H1 (cell line): ENCODE data around the gene ANKRD66. TPM values are rescaled to one million over a fixed set of nuclear protein-coding genes. Genes with fewer than 3 reads are reported as not detected.

Experiments
- CTCF ChIA-PET: fragments of 300-600 bp; sonication (Branson Sonifier 250); formaldehyde crosslinking; loops from one replicate; lab custom pipeline; 2021; ENCODE audit not compliant: partially characterized antibody; lab: Charles Lee
- POLR2A ChIA-PET: fragments of 300-600 bp; sonication (Branson Sonifier 250); formaldehyde crosslinking; loops from one replicate; lab custom pipeline; 2021; ENCODE audit warnings: inconsistent platforms; ENCODE audit not compliant: partially characterized antibody; lab: Charles Lee
- DNase-seq, 2 experiments: peaks; one replicate each; pipeline versions ENCODE4 v3.0.0 to v3.0.0-alpha.2; 2010 to 2022; ENCODE audit warnings: low spot score in 2 of 2, low read depth in 1 of 2, mixed read lengths in 1 of 2
- FAIRE-seq: peaks from 2 replicates; lab custom pipeline; 2011; peaks lifted over from hg19 to GRCh38; lab: Jason Lieb, UNC
- H2AFZ ChIP-seq: 2 replicates; pipeline ENCODE4 v1.8.1; 2012; ENCODE audit warnings: low read length, inconsistent platforms
- H2AK5ac ChIP-seq: 2 replicates; pipeline ENCODE4 v1.6.1; 2013; ENCODE audit warnings: low read depth, low read length
- H2BK120ac ChIP-seq: replicated peaks from 2 replicates; pipeline ENCODE3; 2013; ENCODE audit warnings: low read depth, low read length, inconsistent platforms
- H2BK12ac ChIP-seq: 2 replicates; pipeline ENCODE4 v1.6.1; 2013; ENCODE audit warnings: low read depth, low read length
- H2BK15ac ChIP-seq: 2 replicates; pipeline ENCODE4 v1.6.1; 2013; ENCODE audit warnings: low read length
- H2BK20ac ChIP-seq: 2 replicates; pipeline ENCODE4 v1.6.1; 2013; ENCODE audit warnings: low read length
- H2BK5ac ChIP-seq: 2 replicates; pipeline ENCODE4 v1.6.1; 2013; ENCODE audit warnings: low read depth, low read length
- H3K14ac ChIP-seq: 2 replicates; pipeline ENCODE4 v1.6.1; 2013; ENCODE audit warnings: inconsistent platforms; ENCODE audit not compliant: insufficient read length
- H3K18ac ChIP-seq: 2 replicates; pipeline ENCODE4 v1.6.1; 2013; ENCODE audit warnings: low read length; ENCODE audit errors: extremely low read depth
- H3K23ac ChIP-seq: 2 replicates; pipeline ENCODE4 v1.6.1; 2013; ENCODE audit warnings: inconsistent platforms; ENCODE audit not compliant: insufficient read length
- H3K23me2 ChIP-seq: 2 replicates; pipeline ENCODE4 v1.6.1; 2013; ENCODE audit warnings: low read depth, low read length
- H3K27ac ChIP-seq: 2 replicates; pipeline ENCODE4 v1.6.1; 2011; ENCODE audit warnings: low read depth, low read length, inconsistent platforms
- H3K27me3 ChIP-seq, 4 experiments: replicated peaks in 1 of 4; 1 replicate in 1 of 4; 2 replicates in 3 of 4; pipeline versions ENCODE4 v1.6.1 to v1.8.1; 2011 to 2013; ENCODE audit warnings: low read length in 3 of 4, mild to moderate bottlenecking in 3 of 4, inconsistent platforms in 2 of 4, mixed read lengths in 2 of 4, moderate library complexity in 1 of 4; ENCODE audit not compliant: control insufficient read depth in 3 of 4, insufficient read depth in 3 of 4; ENCODE audit errors: extremely low read depth in 1 of 4
- H3K36me3 ChIP-seq, 4 experiments: 2 replicates each; pipeline versions ENCODE4 v1.6.1 to v1.8.1; 2011 to 2013; ENCODE audit warnings: mild to moderate bottlenecking in 4 of 4, low read length in 3 of 4, moderate library complexity in 2 of 4, control low read depth in 1 of 4, inconsistent platforms in 1 of 4; ENCODE audit not compliant: insufficient read depth in 4 of 4, control insufficient read depth in 2 of 4
- H3K4ac ChIP-seq: replicated peaks from 2 replicates; pipeline ENCODE3; 2013; ENCODE audit warnings: low read length, low read depth, mixed read lengths, inconsistent platforms; ENCODE audit not compliant: insufficient read length
- H3K4me1 ChIP-seq, 4 experiments: replicated peaks in 1 of 4; 1 replicate in 1 of 4; 2 replicates in 3 of 4; pipeline versions ENCODE4 v1.6.1 to v1.8.1; 2011 to 2013; ENCODE audit warnings: low read length in 3 of 4, inconsistent platforms in 2 of 4, mixed read lengths in 1 of 4; ENCODE audit not compliant: insufficient read depth in 4 of 4, control insufficient read depth in 3 of 4
- H3K4me2 ChIP-seq, 2 experiments: 2 replicates each; pipeline versions ENCODE4 v1.6.1 to v1.8.1; 2011 to 2013; ENCODE audit warnings: low read depth in 2 of 2, low read length in 2 of 2, control low read depth in 1 of 2, inconsistent platforms in 1 of 2, mild to moderate bottlenecking in 1 of 2; ENCODE audit not compliant: insufficient read depth in 1 of 2
- H3K4me3 ChIP-seq, 4 experiments: fragments of 200-600, 300-600 bp in 1 of 4; sonication (generic), shearing (Covaris generic), sonication (Bioruptor Twin) in 1 of 4; 2 replicates each; pipeline versions ENCODE4 v1.5.1 to v1.8.1; 2011 to 2016; ENCODE audit warnings: low read length in 4 of 4, low read depth in 3 of 4, control low read depth in 2 of 4, inconsistent platforms in 2 of 4, mild to moderate bottlenecking in 2 of 4, mixed read lengths in 1 of 4, moderate library complexity in 1 of 4; ENCODE audit not compliant: insufficient read depth in 2 of 4; ENCODE audit errors: extremely low read depth in 1 of 4
- H3K56ac ChIP-seq: replicated peaks from 2 replicates; pipeline ENCODE3; 2013; ENCODE audit warnings: low read depth, mild to moderate bottlenecking, mixed read lengths, low read length, inconsistent platforms; ENCODE audit not compliant: insufficient read length
- H3K79me1 ChIP-seq: 2 replicates; pipeline ENCODE4 v1.6.1; 2013; ENCODE audit warnings: low read depth, low read length, control low read depth
- H3K79me2 ChIP-seq, 2 experiments: 2 replicates each; pipeline versions ENCODE4 v1.6.1 to v1.8.1; 2012 to 2013; ENCODE audit warnings: low read length in 2 of 2, mild to moderate bottlenecking in 2 of 2, inconsistent platforms in 1 of 2; ENCODE audit not compliant: insufficient read depth in 2 of 2, control insufficient read depth in 1 of 2
- H3K9ac ChIP-seq, 4 experiments: replicated peaks in 1 of 4; 1 replicate in 1 of 4; 2 replicates in 3 of 4; pipeline versions ENCODE4 v1.6.1 to v1.8.1; 2011 to 2013; ENCODE audit warnings: low read depth in 3 of 4, low read length in 3 of 4, control low read depth in 2 of 4, mild to moderate bottlenecking in 2 of 4, moderate library complexity in 2 of 4, inconsistent platforms in 1 of 4; ENCODE audit errors: extremely low read depth in 1 of 4
- H3K9me3 ChIP-seq, 2 experiments: 2 replicates each; pipeline versions ENCODE4 v1.6.1 to v1.8.1; 2012 to 2013; ENCODE audit warnings: mild to moderate bottlenecking in 2 of 2, moderate library complexity in 2 of 2, control low read depth in 1 of 2, inconsistent platforms in 1 of 2, low read depth in 1 of 2, low read length in 1 of 2, mixed read lengths in 1 of 2; ENCODE audit not compliant: insufficient read depth in 2 of 2
- H4K20me1 ChIP-seq, 2 experiments: replicated peaks in 1 of 2; 2 replicates each; pipeline versions ENCODE3 to v1.8.1; 2011 to 2013; ENCODE audit warnings: inconsistent platforms in 2 of 2, low read length in 2 of 2, mild to moderate bottlenecking in 1 of 2; ENCODE audit not compliant: insufficient read depth in 2 of 2, control insufficient read depth in 1 of 2
- H4K5ac ChIP-seq: 2 replicates; pipeline ENCODE4 v1.6.1; 2013; ENCODE audit warnings: low read length, low read depth, mixed read lengths, inconsistent platforms; ENCODE audit not compliant: insufficient read length
- H4K8ac ChIP-seq: 2 replicates; pipeline ENCODE4 v1.8.0; 2013; ENCODE audit warnings: mild to moderate bottlenecking, moderate library complexity, low read length, inconsistent platforms; ENCODE audit not compliant: insufficient read depth; ENCODE audit errors: extremely low read depth
- H4K91ac ChIP-seq: replicated peaks from 2 replicates; pipeline ENCODE3; 2013; ENCODE audit warnings: low read length, mixed read lengths, inconsistent platforms; ENCODE audit not compliant: insufficient read length
- ASH2L ChIP-seq: fragments of 200-600, 300-600 bp; sonication (generic); IDR thresholded peaks from one replicate; pipeline ENCODE4 v1.7.1; 2017; ENCODE audit warnings: low read length
- BRCA1 ChIP-seq: IDR thresholded peaks from 2 replicates; pipeline ENCODE4 v1.6.1; 2012; ENCODE audit warnings: low read depth, low read length, improper control_type of control experiment
- CEBPB ChIP-seq: IDR thresholded peaks from 2 replicates; pipeline ENCODE4 v1.6.1; 2012; ENCODE audit warnings: low read depth, low read length
- CREB1 ChIP-seq: IDR thresholded peaks from 2 replicates; pipeline ENCODE4 v1.6.1; 2012; ENCODE audit warnings: inconsistent platforms
- EP300 ChIP-seq, 2 experiments: IDR thresholded peaks; 1 replicate in 1 of 2; 2 replicates in 1 of 2; pipeline ENCODE4 v1.6.1; 2011 to 2012; ENCODE audit warnings: low read depth in 2 of 2, low read length in 2 of 2, mild to moderate bottlenecking in 2 of 2, borderline replicate concordance in 1 of 2, inconsistent platforms in 1 of 2, moderate library complexity in 1 of 2
- HDAC2 ChIP-seq, 2 experiments: fragments of 300-600 bp in 1 of 2; sonication (generic) in 1 of 2; IDR thresholded peaks; 2 replicates each; pipeline ENCODE4 v1.6.1; 2011 to 2012; ENCODE audit warnings: low read depth in 2 of 2, low read length in 2 of 2, mild to moderate bottlenecking in 2 of 2, moderate library complexity in 2 of 2, borderline replicate concordance in 1 of 2, inconsistent platforms in 1 of 2
- RXRA ChIP-seq: IDR thresholded peaks from 2 replicates; pipeline ENCODE4 v1.6.1; 2011; ENCODE audit warnings: low read depth, mild to moderate bottlenecking, low read length, moderate library complexity; ENCODE audit not compliant: insufficient read depth
- SAP30 ChIP-seq: fragments of 300-600 bp; sonication (generic); IDR thresholded peaks from 2 replicates; pipeline ENCODE4 v1.7.1; 2012; ENCODE audit warnings: low read length, moderate library complexity, mild to moderate bottlenecking, inconsistent platforms; ENCODE audit not compliant: insufficient read depth, insufficient replicate concordance
- SIX5 ChIP-seq: IDR thresholded peaks from 2 replicates; pipeline ENCODE4 v1.6.1; 2011; ENCODE audit warnings: mild to moderate bottlenecking, low read depth, low read length
- TAF1 ChIP-seq: IDR thresholded peaks from 2 replicates; pipeline ENCODE4 v1.6.1; 2011; ENCODE audit warnings: mild to moderate bottlenecking, low read depth, low read length
- WGBS, 2 experiments: shearing (Covaris generic) in 1 of 2; methylation state at CpG; one replicate each; pipeline versions ENCODE4 v1.1.6 to v1.1.7; 2013 to 2015; ENCODE audit warnings: low lambda C conversion rate in 2 of 2, mixed read lengths in 2 of 2, inconsistent platforms in 1 of 2, low coverage in 1 of 2, missing lambda C conversion rate in 1 of 2; ENCODE audit not compliant: insufficient replicate concordance in 2 of 2, insufficient coverage in 1 of 2, insufficient read length in 1 of 2; ENCODE audit errors: extremely low coverage in 1 of 2, missing lambda C conversion rate in 1 of 2; 5-methylcytosine and 5-hydroxymethylcytosine counted together
- polyA plus RNA-seq, 7 experiments: library from polyadenylated mRNA; depleted of rRNA in 3 of 7; stranded (reverse) in 5 of 7; unstranded in 2 of 7; fragments of >200 nt in 5 of 7; fragments of 200-250 nt in 2 of 7; gene quantifications; 1 replicate in 5 of 7; 2 replicates in 1 of 7; 4 replicates in 1 of 7; pipeline versions ENCODE4 v1.2.1 to v1.2.3, GENCODE V29; 2011 to 2013; ENCODE audit warnings: missing spikeins in 2 of 7, mixed read lengths in 2 of 7
- total RNA-seq: library from RNA; stranded (reverse); fragmentation: NEBNext Ultra II Directional; extraction: Animal tissue kit (Norgen Biotek cat#: 25700); gene quantifications from 2 replicates; pipeline ENCODE4 v1.2.1, GENCODE V29; 2021
- TF ChIP-seq, protein P1 (sequence below): IDR thresholded peaks from 2 replicates; pipeline ENCODE4 v1.6.1; 2011; ENCODE audit warnings: low read depth, mild to moderate bottlenecking, low read length; ENCODE audit not compliant: insufficient read depth

The ANKRD66 gene
- total and polyA plus RNA-seq, 2 of the 8 experiments (the other 6 are each of a cell fraction or from before 2014, with no cell fraction given): 0.05 TPM; not detected in 1

DNA sequence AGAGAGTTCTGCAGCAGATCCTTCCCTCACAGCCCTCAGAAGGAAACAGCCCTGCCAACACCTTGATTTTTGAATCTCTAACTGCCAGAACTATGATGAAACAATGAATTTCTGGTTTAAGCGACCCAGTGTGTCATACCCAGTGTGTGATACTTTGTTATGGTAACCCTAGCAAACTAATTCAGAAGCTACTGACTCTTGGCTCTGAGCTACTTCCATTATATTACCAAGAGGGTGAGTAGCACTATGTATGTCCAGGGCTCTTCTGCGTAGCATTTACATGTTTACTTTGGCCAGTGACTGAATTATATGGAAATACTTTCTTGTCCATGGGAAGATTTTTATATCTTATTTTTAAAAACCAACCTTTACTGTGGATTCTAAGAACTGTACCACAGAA lies 16.7 kb downstream of the ANKRD66 start:
- Histone ChIP-seq H3K36me3 (no peaks in the 10 kb centered on the region), H3K4me1 (no peaks in the 10 kb centered on the region), H4K5ac (no peak overlapping the region), H2BK15ac (no peak overlapping the region), H2BK5ac (no peak overlapping the region), H3K23ac (no peak overlapping the region), H3K23me2 (no peaks in the 10 kb centered on the region), H2AK5ac (no peak overlapping the region), H2AFZ (0 out of 2 replicates have a peak overlapping the region, but pooled peaks have one; percentile 19), H3K4me2 (no peak overlapping the region), H3K79me2 (no peaks in the 10 kb centered on the region), H2BK20ac (no peak overlapping the region), H3K14ac (no peak overlapping the region), H3K56ac (no peak overlapping the region), H3K9me3 (no peaks in the 10 kb centered on the region), H2BK12ac (no peak overlapping the region), H4K20me1 (no peaks in the 10 kb centered on the region), H3K4me3 (no peak overlapping the region), H3K27me3 (no peaks in the 10 kb centered on the region), H3K4ac (no peak overlapping the region), H3K79me1 (no peaks in the 10 kb centered on the region), H3K18ac (no peak overlapping the region), H4K8ac (no peak overlapping the region), H2BK120ac (no peak overlapping the region), H4K91ac (no peak overlapping the region)
- WGBS, 2 experiments: 92% methylated on average over 2 of the region's 2 CpGs; no CpG with 5 or more reads in 1 of the 2 experiments
- FAIRE-seq: no peak
- POLR2A ChIA-PET: no interaction called here
- no peak for DNase-seq
- TF ChIP-seq TAF1: no peak
- no peak for TF ChIP-seq RXRA
- no peak for TF ChIP-seq ASH2L
- TF ChIP-seq, protein P1, sequence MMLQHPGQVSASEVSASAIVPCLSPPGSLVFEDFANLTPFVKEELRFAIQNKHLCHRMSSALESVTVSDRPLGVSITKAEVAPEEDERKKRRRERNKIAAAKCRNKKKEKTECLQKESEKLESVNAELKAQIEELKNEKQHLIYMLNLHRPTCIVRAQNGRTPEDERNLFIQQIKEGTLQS: no peak
- no peak for TF ChIP-seq CEBPB
- TF ChIP-seq BRCA1: no peak
- TF ChIP-seq SIX5: no peak
- no peak for TF ChIP-seq CREB1
- TF ChIP-seq SAP30: no peak
- TF ChIP-seq HDAC2 (IDR thresholded peaks at IDR 0.05; ENCODE audit: borderline replicate concordance in 1 of 2, low read depth in 2 of 2, low read length in 2 of 2): no peak
- TF ChIP-seq EP300 (IDR thresholded peaks at IDR 0.05; ENCODE audit: borderline replicate concordance in 1 of 2, low read depth in 2 of 2, low read length in 2 of 2): no peak
- TF ChIP-seq, all 59 proteins: peak for 0
- no peak overlapping the region for H3K9ac ChIP-seq
- CTCF ChIA-PET: interaction anchor here (1.0 kb wide), 1 partner anchor 14 kb away, joined by 3 read pairs; no protein-coding TSS in a partner anchor
- H3K27ac ChIP-seq: no peak overlapping the region
